ENCODE data around the gene AFDN. TPM values are rescaled to one million over a fixed set of nuclear protein-coding genes. Genes with fewer than 3 reads are reported as not detected.

The AFDN gene
- total RNA-seq, 2 experiments from 2014 or later: 11.9 to 14.0 TPM

DNA sequence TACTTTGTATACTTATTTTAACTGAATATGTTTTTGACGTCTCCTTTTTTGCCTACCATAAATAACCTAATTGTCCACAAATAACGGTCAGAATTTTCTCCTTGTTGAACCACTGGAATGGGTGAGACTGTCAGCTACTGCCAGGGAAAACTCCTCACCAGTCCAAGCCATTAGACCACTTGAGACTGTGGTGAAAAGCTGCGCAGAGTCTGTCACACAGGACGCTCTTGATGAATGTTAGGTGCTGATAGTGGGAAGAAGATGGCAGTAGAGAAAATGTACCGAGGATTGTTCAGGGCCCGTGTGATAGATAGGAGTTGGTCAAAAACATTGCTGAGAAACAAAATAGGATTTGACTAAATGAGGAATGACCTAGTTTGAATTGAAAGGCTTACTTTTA is 95.1 kb downstream of the AFDN start:
- Mint-ChIP-seq H3K27me3 (no peaks in the 10 kb centered on the region), H3K4me1 (no peaks in the 10 kb centered on the region), H3K36me3 (ENCODE audit: low read depth) (no peaks in the 10 kb centered on the region), H3K4me3 (no peak overlapping the region), H3K9me3 (ENCODE audit: low read depth) (no peaks in the 10 kb centered on the region), H3K27ac (no peak overlapping the region)
- no peak for ATAC-seq
- no peak for DNase-seq
- POLR2A ChIA-PET: no interaction called here
- CTCF ChIA-PET: no interaction called here
- intact Hi-C loops (cut with DNase I, micrococcal nuclease): no loop called here

DNA sequence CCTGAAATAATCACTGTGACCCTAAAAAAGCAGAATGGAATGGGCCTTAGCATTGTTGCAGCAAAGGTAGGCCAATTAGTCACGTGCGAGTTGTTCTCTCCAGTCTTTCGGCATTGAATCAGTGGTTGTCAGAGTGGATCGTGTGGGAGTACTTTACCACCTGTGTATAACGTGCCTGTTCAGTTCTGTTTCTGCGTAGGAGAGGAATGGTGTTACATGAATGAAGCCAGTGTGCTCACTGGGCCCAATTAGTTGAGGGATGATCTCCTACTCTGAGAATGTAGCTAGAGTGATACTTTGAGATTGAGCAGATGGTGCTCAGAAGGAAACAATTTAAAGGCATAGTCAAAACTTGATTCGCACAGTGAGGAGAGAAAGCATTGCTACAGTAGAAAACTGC is 98.3 kb downstream of the AFDN start:
- Mint-ChIP-seq H3K4me3 (no peak overlapping the region), H3K4me1 (no peaks in the 10 kb centered on the region), H3K9me3 (ENCODE audit: low read depth) (no peaks in the 10 kb centered on the region), H3K36me3 (ENCODE audit: low read depth) (no peaks in the 10 kb centered on the region), H3K27ac (no peak overlapping the region), H3K27me3 (no peaks in the 10 kb centered on the region)
- no peak for DNase-seq
- CTCF ChIA-PET: no interaction called here
- POLR2A ChIA-PET: no interaction called here
- no peak for ATAC-seq
- intact Hi-C loops (cut with DNase I, micrococcal nuclease): no loop called here

DNA sequence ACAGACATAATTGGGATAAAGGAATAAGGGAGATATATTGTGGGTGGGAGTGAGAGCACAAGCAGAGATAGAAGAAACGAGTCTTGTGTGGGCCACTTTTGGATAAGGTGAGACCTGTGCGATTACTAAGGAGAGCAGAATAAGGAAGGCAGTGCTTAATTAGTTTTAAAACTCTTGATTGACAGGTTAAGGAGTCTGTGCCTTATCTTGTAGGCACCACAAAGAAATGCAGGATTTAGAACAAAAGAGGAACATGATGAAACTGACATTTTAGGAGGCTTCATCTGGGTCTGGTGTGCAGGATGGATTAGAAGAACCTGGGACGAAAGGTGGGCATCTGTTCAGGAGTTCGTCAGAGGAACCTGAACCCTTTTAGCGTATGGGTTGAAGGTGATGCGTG is 100.5 kb downstream of the AFDN start:
- Mint-ChIP-seq H3K4me3 (no peak overlapping the region), H3K36me3 (ENCODE audit: low read depth) (no peaks in the 10 kb centered on the region), H3K9me3 (ENCODE audit: low read depth) (no peaks in the 10 kb centered on the region), H3K4me1 (no peaks in the 10 kb centered on the region), H3K27me3 (no peaks in the 10 kb centered on the region), H3K27ac (no peak overlapping the region)
- ChIA-PET POLR2A (no interaction called here), CTCF (no interaction called here)
- intact Hi-C loops (cut with DNase I, micrococcal nuclease): no loop called here
- ATAC-seq (no peak), DNase-seq (no peak)

DNA sequence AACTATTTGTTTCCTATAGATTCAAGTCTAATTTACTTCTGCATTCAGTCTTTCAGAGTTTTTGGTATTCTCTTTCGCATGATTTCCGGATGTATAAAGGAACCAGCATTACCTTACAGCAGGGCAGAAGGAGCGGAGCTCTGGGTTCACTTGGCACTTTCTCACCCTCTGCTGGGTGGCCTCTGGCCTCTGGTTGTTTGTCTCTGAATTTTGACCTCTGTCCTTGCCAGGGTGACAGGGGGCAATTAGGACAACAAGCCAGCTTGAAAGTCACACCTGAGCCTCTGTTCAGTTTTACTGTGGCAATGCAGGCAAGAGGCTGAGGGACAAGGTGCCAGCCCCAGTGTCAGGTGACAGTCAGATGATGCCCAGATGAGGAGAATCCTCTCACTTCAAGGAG is 101.4 kb downstream of the AFDN start:
- no peak overlapping the region for H3K4me3 Mint-ChIP-seq
- DNase-seq (no peak), ATAC-seq (no peak)
- no peaks in the 10 kb centered on the region for H3K4me1 Mint-ChIP-seq
- ChIA-PET POLR2A (no interaction called here), CTCF (interaction anchor here (0.6 kb wide), 1 partner anchor 352 kb away, joined by 3 read pairs; no protein-coding TSS in a partner anchor)
- H3K9me3 Mint-ChIP-seq (ENCODE audit: low read depth): no peaks in the 10 kb centered on the region
- no peak overlapping the region for H3K27ac Mint-ChIP-seq
- H3K36me3 Mint-ChIP-seq (ENCODE audit: low read depth): no peaks in the 10 kb centered on the region
- intact Hi-C loops (cut with DNase I, micrococcal nuclease): no loop called here
- no peaks in the 10 kb centered on the region for H3K27me3 Mint-ChIP-seq

DNA sequence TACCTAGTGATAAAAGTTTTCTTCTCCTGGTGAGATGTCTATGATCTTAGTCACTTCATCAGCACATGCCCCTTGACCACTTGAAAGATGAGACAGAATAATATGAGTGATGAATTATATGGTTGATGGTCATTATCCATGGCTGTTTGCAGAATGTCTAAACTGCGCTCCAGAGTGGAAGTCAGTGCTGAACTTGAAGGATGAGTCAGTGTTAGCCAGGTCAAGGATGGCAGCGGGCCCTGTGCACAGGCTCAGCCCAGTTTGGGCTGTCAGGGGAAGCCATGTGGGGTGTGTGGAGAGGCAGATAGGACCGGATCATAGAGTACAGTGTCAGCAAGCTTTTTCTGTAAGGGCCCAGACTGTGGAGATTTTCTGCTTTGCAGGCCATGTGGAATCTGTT is 103.6 kb downstream of the AFDN start:
- intact Hi-C loops (cut with DNase I, micrococcal nuclease): no loop called here
- DNase-seq: no peak
- no peaks in the 10 kb centered on the region for H3K9me3 Mint-ChIP-seq (ENCODE audit: low read depth)
- POLR2A ChIA-PET: no interaction called here
- no peaks in the 10 kb centered on the region for H3K27me3 Mint-ChIP-seq
- no peaks in the 10 kb centered on the region for H3K36me3 Mint-ChIP-seq (ENCODE audit: low read depth)
- ATAC-seq: no peak
- no peaks in the 10 kb centered on the region for H3K4me1 Mint-ChIP-seq
- H3K4me3 Mint-ChIP-seq: no peak overlapping the region
- CTCF ChIA-PET: no interaction called here
- H3K27ac Mint-ChIP-seq: no peak overlapping the region

DNA sequence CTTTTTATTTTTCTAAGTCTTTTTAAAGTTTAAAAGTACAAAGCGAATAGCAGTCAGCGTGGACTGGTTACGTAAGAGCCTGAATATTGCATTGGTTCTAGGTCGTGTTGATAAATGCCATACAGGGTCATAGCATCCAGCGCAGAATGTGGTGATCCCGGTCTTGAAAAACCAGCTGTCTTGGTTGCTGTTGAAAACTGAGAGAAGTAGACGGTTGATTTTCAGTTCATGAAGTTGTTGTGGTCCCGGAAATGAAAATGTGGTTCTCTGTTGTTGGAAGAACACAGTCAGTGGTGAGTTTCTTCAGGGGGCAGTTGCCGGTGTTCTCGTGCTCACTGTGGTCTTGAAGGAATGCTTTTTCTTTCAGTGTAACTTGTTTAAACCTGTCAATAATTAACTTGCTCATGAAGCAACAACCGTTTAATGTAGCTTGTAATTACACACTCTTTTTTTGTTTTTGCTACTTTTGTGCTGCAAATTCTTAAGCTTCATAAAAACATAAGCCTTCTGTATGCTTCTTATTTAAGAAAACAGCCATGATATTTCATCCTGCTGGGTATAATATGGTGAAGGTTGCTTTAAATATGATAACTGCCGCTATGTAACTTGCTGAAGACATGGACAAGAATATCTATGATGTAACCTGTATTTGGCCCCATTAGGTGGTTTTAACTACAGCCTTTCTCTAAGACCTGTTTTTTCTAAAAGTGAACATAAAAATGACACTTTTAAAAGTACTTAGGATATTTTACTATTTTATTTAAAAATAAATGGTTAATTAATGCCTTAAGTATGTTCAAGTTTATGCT is 106.0 kb downstream of the AFDN start:
- no peak for DNase-seq
- intact Hi-C loops (cut with DNase I, micrococcal nuclease): no loop called here

DNA sequence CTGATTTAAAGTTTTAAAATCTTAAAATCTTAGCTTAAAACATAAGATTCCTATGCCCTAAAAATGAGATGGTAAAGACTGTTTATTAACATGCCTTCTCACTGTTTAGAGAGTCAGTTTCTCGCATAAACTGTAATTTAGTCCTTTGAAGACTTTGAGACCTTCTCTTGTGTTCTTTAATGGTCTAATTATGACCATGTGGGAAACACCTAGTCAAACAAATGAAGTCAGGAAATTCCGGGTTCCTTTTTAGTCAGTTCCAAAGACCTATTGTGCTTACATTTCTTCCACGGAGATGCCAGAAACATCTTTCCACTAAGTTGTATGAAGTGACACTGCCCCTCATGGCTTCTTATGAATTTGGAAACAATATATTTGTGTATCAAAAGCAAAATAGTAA is 106.6 kb downstream of the AFDN start:
- intact Hi-C loops (cut with DNase I, micrococcal nuclease): no loop called here
- no peaks in the 10 kb centered on the region for H3K9me3 Mint-ChIP-seq (ENCODE audit: low read depth)
- no peak overlapping the region for H3K4me3 Mint-ChIP-seq
- no peak overlapping the region for H3K27ac Mint-ChIP-seq
- H3K4me1 Mint-ChIP-seq: no peaks in the 10 kb centered on the region
- CTCF ChIA-PET: no interaction called here
- H3K36me3 Mint-ChIP-seq (ENCODE audit: low read depth): no peaks in the 10 kb centered on the region
- POLR2A ChIA-PET: no interaction called here
- peaks cover 10% of the 10 kb centered on the region for H3K27me3 Mint-ChIP-seq
- DNase-seq (no peak), ATAC-seq (no peak)

More for the DNA sequence above, 106.0 kb downstream of the AFDN start:
- Mint-ChIP-seq H3K27me3 (peaks cover 5% of the 10 kb centered on the region), H3K9me3 (ENCODE audit: low read depth) (no peaks in the 10 kb centered on the region), H3K36me3 (ENCODE audit: low read depth) (no peaks in the 10 kb centered on the region), H3K27ac (no peak overlapping the region), H3K4me1 (no peaks in the 10 kb centered on the region), H3K4me3 (no peak overlapping the region)
- POLR2A ChIA-PET: no interaction called here
- CTCF ChIA-PET: no interaction called here
- no peak for ATAC-seq

DNA sequence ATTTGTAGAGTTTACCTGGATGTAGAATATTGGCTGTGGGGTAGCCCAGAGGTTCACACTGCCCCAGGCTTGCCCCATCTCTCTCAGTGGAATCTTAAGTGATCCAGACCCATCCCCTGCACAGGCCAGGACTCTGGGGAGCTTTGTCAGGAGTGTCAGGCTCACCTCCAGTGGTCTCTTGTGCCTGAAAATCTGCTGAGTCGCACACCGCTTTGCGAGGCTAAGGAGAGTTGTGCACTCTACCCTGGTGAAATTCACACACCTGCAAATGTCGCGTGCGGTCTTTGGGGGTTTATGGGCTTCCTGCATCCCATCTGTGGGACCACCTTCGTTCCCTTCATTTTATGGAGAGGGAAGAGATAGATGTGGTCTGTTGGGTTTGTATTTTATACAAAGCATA is 107.1 kb downstream of the AFDN start:
- H3K27me3 Mint-ChIP-seq: peaks cover 13% of the 10 kb centered on the region
- ATAC-seq: no peak
- H3K36me3 Mint-ChIP-seq (ENCODE audit: low read depth): no peaks in the 10 kb centered on the region
- no peak overlapping the region for H3K27ac Mint-ChIP-seq
- DNase-seq: no peak
- POLR2A ChIA-PET: no interaction called here
- CTCF ChIA-PET: no interaction called here
- no peaks in the 10 kb centered on the region for H3K4me1 Mint-ChIP-seq
- no peaks in the 10 kb centered on the region for H3K9me3 Mint-ChIP-seq (ENCODE audit: low read depth)
- intact Hi-C loops (cut with DNase I, micrococcal nuclease): no loop called here
- no peak overlapping the region for H3K4me3 Mint-ChIP-seq

DNA sequence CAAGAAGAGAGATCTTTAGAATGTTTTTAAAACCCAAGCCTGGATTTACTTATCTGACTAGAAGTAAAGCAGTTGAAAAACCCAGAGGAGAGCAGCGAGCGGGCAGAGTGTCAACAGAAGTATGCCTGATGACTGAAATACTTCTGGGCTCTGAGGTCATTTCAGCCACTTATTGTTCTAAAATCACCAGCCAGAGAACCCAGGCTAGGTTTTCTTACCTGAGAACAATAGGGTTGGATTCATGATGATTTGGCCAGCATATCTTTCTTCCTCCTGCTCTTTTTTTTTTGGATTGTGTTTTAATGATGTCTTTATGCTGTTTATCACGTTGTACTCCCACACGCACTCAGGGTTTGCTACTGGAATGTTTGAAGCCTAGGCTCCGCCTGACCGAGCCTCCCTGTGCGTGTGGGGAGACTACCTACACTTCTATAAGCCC is 107.7 kb downstream of the AFDN start:
- Mint-ChIP-seq H3K27ac (no peak overlapping the region), H3K4me1 (no peaks in the 10 kb centered on the region), H3K9me3 (ENCODE audit: low read depth) (no peaks in the 10 kb centered on the region), H3K4me3 (no peak overlapping the region), H3K36me3 (ENCODE audit: low read depth) (no peaks in the 10 kb centered on the region), H3K27me3 (peaks cover 13% of the 10 kb centered on the region)
- ATAC-seq: no peak
- no peak for DNase-seq
- ChIA-PET POLR2A (no interaction called here), CTCF (no interaction called here)
- intact Hi-C loops (cut with DNase I, micrococcal nuclease): no loop called here

DNA sequence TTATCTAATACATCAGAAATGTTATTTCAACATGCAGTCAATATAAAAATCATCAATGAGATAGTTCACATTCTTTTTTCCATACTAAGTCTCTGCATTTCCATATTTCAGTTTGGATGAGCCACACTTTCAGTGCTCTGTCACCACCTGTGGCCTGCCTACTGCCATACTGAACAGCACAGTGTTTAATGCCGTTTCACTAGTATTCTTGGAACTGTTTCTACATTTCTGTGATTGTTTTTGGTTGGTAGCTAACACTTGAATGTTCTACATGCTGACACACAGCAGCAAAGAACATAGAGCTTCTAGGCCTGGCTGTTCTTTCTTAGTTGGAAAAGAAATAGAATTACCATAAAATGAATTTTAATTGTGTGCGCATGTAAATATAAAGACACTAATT is 109.3 kb downstream of the AFDN start:
- Mint-ChIP-seq H3K36me3 (ENCODE audit: low read depth) (no peaks in the 10 kb centered on the region), H3K4me1 (no peaks in the 10 kb centered on the region), H3K27ac (no peak overlapping the region), H3K27me3 (peaks cover 16% of the 10 kb centered on the region), H3K9me3 (ENCODE audit: low read depth) (no peaks in the 10 kb centered on the region), H3K4me3 (no peak overlapping the region)
- CTCF ChIA-PET: no interaction called here
- POLR2A ChIA-PET: no interaction called here
- DNase-seq: no peak
- ATAC-seq: no peak
- intact Hi-C loops (cut with DNase I, micrococcal nuclease): no loop called here

DNA sequence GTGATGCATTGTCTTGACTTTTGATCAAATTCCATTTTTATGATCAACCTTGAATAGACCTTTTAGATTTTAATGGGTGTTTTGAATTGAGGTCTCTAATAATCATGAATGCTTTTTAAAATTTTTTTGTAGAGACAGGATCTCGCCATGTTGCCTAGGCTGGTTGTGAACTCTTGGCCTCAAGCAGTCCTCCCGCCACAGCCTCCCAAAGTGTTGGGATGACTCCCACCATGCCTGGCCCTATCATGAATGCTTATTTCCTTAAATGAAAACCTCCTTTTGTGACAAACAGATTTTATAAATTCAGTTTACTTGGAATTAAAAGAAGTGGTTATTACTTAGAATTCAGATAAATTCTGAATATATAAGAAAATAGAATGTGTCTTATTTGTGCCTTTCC is 110.6 kb downstream of the AFDN start:
- Mint-ChIP-seq H3K9me3 (ENCODE audit: low read depth) (no peaks in the 10 kb centered on the region), H3K36me3 (ENCODE audit: low read depth) (no peaks in the 10 kb centered on the region), H3K27ac (no peak overlapping the region), H3K4me1 (no peaks in the 10 kb centered on the region), H3K27me3 (peaks cover 16% of the 10 kb centered on the region), H3K4me3 (no peak overlapping the region)
- ChIA-PET CTCF (no interaction called here), POLR2A (no interaction called here)
- no peak for DNase-seq
- no peak for ATAC-seq
- intact Hi-C loops (cut with DNase I, micrococcal nuclease): no loop called here

DNA sequence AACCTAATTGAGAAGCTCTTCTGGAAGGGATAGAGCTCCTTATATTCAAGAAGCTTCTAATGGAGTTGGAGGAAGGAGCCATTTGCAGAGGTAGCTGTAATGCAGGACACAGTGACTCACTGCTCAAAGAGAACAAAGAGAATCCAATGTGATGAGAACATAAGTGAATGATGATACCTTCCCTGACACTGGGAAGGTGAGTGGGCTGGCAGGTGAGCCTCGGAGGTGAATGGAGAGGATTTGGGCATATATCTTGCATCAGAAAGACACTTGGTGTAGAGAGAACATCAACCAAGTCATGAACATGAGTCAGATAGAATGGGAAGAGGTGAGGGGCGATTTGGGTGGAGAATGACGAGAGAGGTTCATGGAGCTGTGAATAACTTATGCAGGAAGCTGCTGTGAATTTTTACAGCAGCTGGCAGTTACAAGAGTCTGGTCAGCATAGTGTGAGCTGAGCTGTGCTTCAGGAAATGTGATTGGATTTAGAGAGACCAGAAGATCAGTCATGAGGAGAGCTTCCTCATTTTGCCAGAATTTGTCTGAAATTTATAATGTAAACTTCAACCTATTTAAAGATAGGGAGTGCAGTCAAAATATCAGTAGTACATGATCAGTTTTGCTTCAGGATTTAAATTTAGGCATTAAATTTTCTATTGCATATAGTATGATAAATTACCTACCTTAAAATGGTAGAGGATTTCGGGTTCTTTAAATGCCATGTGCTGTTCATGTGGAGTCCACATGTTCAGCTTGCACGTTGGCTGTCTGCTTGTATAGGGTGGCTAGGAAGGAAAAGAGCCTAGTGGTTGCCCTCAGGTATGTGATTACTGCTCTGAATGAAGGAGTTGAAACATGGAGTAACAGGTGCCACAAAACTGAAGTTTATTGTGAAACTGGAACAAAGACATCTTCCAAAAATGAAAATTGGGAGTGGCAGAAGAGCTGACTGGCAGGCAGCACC is 111.5 kb downstream of the AFDN start:
- H3K27me3 Mint-ChIP-seq: peaks cover 16% of the 10 kb centered on the region

More for the DNA sequence above, 111.5 kb downstream of the AFDN start:
- Mint-ChIP-seq H3K27ac (no peak overlapping the region), H3K9me3 (ENCODE audit: low read depth) (no peaks in the 10 kb centered on the region), H3K4me1 (no peaks in the 10 kb centered on the region), H3K36me3 (ENCODE audit: low read depth) (no peaks in the 10 kb centered on the region), H3K4me3 (no peak overlapping the region)
- ATAC-seq (no peak), DNase-seq (no peak)
- ChIA-PET POLR2A (interaction anchor here (0.7 kb wide), 1 partner anchor 28 kb away, joined by 3 read pairs; no protein-coding TSS in a partner anchor), CTCF (no interaction called here)
- intact Hi-C loops (cut with DNase I, micrococcal nuclease): no loop called here
